ENCODE results near the gene CYP4A22. TPM values are rescaled to one million over a fixed set of nuclear protein-coding genes. Genes with fewer than 3 reads are reported as not detected.
"Not testable (repeated sequence)": the region's sequence is repeated elsewhere in the genome, so short reads cannot be mapped to it uniquely, and the experiment has no call there.

Gene CYP4A22
- polyA plus RNA-seq, 3 donors, result not detected

DNA sequence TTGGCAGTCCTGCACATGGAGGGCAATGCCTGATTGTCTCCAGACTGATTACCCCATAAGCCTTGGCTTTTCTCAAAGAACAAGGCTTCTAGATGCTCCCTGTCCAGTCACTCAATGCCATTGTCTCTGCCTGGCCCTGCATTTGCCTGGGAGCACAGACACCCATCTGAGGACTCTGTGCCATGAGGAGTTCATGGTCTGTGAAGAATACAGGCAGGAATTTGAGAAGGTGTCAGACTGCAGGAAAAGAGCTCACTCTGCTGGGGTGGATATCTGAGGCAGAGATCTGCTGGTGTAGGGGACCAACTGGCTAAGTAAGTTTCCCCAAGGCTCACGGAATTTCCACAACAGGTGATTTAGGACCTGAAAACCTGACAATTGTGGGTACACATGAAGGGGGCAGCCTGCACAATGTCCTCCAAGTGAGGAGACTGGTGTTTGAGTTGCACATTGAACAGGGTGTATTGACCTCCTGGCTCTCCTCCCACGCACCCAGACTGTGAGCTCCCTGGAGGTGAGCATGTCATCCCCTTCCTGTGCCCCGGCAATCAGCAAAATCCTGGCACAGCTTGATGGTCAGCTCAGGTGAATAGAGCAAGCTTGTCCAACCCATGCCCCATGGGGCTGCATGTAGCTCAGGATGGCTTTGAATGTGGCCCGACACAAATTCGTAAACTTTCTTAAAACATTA, 829 bp downstream of the CYP4A22 start:
- DNase-seq, result no peak
- H3K9me3 Mint-ChIP-seq, result peaks cover 0 to 2% (median 0%) of the 10 kb centered on the region in 7 donors
- H3K27me3 Mint-ChIP-seq (ENCODE audit: low read depth in 3 of 3), result peaks cover 0 to 3% (median 2%) of the 10 kb centered on the region in 3 donors
- Histone ChIP-seq H3K4me1 (ENCODE audit: control insufficient read depth in 1 of 2, insufficient read depth in 2 of 2, low read length in 2 of 2) (no peaks in the 10 kb centered on the region), H3K27ac (ENCODE audit: low read depth in 1 of 2, low read length in 2 of 2) (no peak overlapping the region), H3K9ac (ENCODE audit: insufficient read depth, low read length, poor library complexity, severe bottlenecking) (no peak overlapping the region), H4K20me1 (ENCODE audit: insufficient read depth, low read length) (no peaks in the 10 kb centered on the region), H3K4me2 (replicated peaks; ENCODE audit: extremely low read depth, low read length, poor library complexity, severe bottlenecking) (no peak overlapping the region), H3K27me3 (ENCODE audit: control insufficient read depth in 2 of 2, insufficient read depth in 2 of 2, low read length in 2 of 2) (no peaks in the 10 kb centered on the region), H3K9me3 (replicated peaks in 1 of 2; ENCODE audit: control insufficient read depth in 1 of 2, insufficient read depth in 1 of 2, low read length in 2 of 2) (no peaks in the 10 kb centered on the region), H3K79me2 (ENCODE audit: insufficient read depth, low read length) (no peaks in the 10 kb centered on the region), H3K4me3 (replicated peaks in 1 of 3; ENCODE audit: low read depth in 2 of 3, low read length in 3 of 3) (no peak overlapping the region), H3K36me3 (replicated peaks in 1 of 2; ENCODE audit: control insufficient read depth in 1 of 2, insufficient read depth in 2 of 2, low read length in 2 of 2) (no peaks in the 10 kb centered on the region), H2AFZ (ENCODE audit: insufficient read depth, low read depth, low read length, poor library complexity, severe bottlenecking) (no peak overlapping the region)
- WGBS (ENCODE audit: insufficient coverage), result 86% methylated on average over 2 of the region's 5 CpGs
- TF ChIP-seq, protein P1, sequence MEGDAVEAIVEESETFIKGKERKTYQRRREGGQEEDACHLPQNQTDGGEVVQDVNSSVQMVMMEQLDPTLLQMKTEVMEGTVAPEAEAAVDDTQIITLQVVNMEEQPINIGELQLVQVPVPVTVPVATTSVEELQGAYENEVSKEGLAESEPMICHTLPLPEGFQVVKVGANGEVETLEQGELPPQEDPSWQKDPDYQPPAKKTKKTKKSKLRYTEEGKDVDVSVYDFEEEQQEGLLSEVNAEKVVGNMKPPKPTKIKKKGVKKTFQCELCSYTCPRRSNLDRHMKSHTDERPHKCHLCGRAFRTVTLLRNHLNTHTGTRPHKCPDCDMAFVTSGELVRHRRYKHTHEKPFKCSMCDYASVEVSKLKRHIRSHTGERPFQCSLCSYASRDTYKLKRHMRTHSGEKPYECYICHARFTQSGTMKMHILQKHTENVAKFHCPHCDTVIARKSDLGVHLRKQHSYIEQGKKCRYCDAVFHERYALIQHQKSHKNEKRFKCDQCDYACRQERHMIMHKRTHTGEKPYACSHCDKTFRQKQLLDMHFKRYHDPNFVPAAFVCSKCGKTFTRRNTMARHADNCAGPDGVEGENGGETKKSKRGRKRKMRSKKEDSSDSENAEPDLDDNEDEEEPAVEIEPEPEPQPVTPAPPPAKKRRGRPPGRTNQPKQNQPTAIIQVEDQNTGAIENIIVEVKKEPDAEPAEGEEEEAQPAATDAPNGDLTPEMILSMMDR (IDR thresholded peaks at IDR 0.05), result no peak
- no peak overlapping the region for H3K4me3 Mint-ChIP-seq
- no peaks in the 10 kb centered on the region for H3K36me3 Mint-ChIP-seq
- intact Hi-C loops (cut with micrococcal nuclease), result no loop called here
- H3K4me1 Mint-ChIP-seq, result no peaks in the 10 kb centered on the region
- no peak overlapping the region for H3K27ac Mint-ChIP-seq

DNA sequence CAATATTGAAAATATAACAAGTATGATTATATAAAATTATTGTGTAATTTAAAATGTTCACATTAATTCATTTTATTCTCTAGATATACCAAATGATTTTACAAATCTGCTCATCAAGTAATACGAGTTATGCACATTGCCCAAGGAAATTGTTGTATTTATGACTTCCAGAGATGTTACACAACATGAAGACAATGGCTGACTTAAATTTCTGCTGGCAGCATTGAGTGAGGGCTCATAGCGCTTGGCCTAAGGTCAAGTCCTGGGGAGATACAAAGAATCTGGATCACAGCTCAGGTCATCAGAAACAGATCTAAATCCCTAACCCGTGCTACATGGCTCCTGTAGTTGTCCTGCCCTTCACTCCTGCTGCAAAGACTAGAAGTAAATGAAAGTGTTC, 3.1 kb downstream of the CYP4A22 start:
- H3K27me3 ChIP-seq (ENCODE audit: control insufficient read depth in 2 of 2, insufficient read depth in 2 of 2, low read length in 2 of 2); H3K36me3 Mint-ChIP-seq; H3K4me1 Mint-ChIP-seq: not testable (repeated sequence)

More for the DNA sequence above, 3.1 kb downstream of the CYP4A22 start:
- DNase-seq; H3K9me3 ChIP-seq (replicated peaks in 1 of 2; ENCODE audit: control insufficient read depth in 1 of 2, insufficient read depth in 1 of 2, low read length in 2 of 2); H3K27ac Mint-ChIP-seq; intact Hi-C loops (cut with micrococcal nuclease); H3K27ac ChIP-seq (ENCODE audit: low read depth in 1 of 2, low read length in 2 of 2); H3K4me3 Mint-ChIP-seq; H3K4me1 ChIP-seq (ENCODE audit: control insufficient read depth in 1 of 2, insufficient read depth in 2 of 2, low read length in 2 of 2); H3K9me3 Mint-ChIP-seq; H3K27me3 Mint-ChIP-seq (ENCODE audit: low read depth in 3 of 3); H2AFZ ChIP-seq (ENCODE audit: insufficient read depth, low read depth, low read length, poor library complexity, severe bottlenecking); H3K9ac ChIP-seq (ENCODE audit: insufficient read depth, low read length, poor library complexity, severe bottlenecking); H3K4me2 ChIP-seq (replicated peaks; ENCODE audit: extremely low read depth, low read length, poor library complexity, severe bottlenecking); H3K4me3 ChIP-seq (replicated peaks in 1 of 3; ENCODE audit: low read depth in 2 of 3, low read length in 3 of 3); H4K20me1 ChIP-seq (ENCODE audit: insufficient read depth, low read length); H3K79me2 ChIP-seq (ENCODE audit: insufficient read depth, low read length); H3K36me3 ChIP-seq (replicated peaks in 1 of 2; ENCODE audit: control insufficient read depth in 1 of 2, insufficient read depth in 2 of 2, low read length in 2 of 2): not testable (repeated sequence)
- WGBS (ENCODE audit: insufficient coverage), result 95% methylated on average over 2 of the region's 3 CpGs

Data from CD14-positive monocyte (primary cell).